CD1c-positive myeloid dendritic cell (primary cell): ENCODE results near the gene ALDH8A1.

Source experiments
- DNase-seq: peaks from one replicate; pipeline ENCODE4 v3.0.0-alpha.2; 2016; ENCODE audit errors: extremely low spot score

The ALDH8A1 gene

DNA sequence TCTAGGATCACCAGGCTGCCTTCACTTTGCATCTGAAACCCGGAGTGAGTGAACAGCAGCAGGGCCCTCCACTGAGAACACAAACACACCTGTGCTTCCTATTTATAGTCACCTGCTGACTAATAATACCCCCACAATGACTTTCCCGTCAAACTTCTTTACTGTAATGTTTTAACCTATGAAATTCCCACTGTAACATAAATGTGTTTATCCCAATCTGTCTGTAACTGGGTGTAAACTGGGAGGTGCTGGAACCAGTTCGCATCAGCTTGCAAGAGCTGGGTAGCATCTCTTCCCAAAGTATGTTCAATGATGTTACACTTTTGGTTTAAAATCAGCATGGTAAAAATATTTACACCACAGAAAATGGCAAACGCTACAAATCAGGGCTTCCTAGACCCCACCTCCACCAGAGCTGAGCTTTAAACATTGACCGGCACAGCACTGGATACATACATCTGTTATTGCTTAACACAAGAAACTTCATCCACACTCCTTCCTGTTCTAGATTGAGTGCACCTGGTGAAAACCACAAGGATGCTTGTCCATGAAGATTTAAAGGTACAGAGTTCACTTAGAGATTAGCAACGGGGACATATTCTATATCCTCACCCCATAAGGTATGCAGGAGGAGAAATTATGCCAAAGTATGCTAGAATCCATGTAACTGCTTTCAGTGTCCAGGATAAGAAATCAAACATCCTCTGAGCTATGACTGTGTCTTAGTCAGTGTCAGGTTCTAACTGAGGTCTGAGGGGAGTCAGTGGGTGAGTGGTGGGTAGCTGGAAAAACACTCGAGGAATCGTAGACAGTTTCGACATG is 79.0 kb downstream of the ALDH8A1 start:
- DNase-seq: no peak

- DNase-seq: no peak
Observed at GRCh38 chr6:134868812-134869211, 81.1 kb downstream of the ALDH8A1 start.
